ENCODE data around the gene ELF4. TPM values are rescaled to one million over a fixed set of nuclear protein-coding genes. Genes with fewer than 3 reads are reported as not detected.

The ELF4 gene
- total and polyA plus RNA-seq, 2 experiments from 2014 or later = 13.6 to 21.1 TPM

DNA sequence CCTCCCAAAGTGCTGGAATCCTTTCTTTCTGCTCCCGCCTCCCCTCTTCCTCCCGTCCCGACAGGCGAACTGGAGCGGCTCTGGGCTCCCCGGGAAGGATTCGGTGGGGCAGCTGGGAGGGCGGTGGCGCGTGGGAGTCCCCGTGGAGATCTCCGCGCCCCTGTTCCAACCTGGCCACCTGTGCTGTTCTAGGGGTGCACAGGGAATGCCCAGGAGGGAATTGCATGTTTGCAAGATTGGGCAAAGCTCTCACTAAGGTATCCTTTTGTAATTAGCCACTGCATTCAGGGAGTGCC lies 11.2 kb upstream of the ELF4 start:
- H3K4me1 ChIP-seq (ENCODE audit: insufficient read depth) = peaks cover 8% of the 10 kb centered on the region
- no peak overlapping the region for H2AFZ ChIP-seq
- H3K9me3 ChIP-seq (ENCODE audit: low read depth) = no peaks in the 10 kb centered on the region
- H3K27me3 ChIP-seq = no peaks in the 10 kb centered on the region
- H3K4me2 ChIP-seq = peak overlapping the region; percentile 73
- 83% methylated on average over 13 of the region's 13 CpGs for WGBS (ENCODE audit: low lambda C conversion rate, missing lambda C conversion rate)
- no peaks in the 10 kb centered on the region for H3K9me2 ChIP-seq (replicated peaks; ENCODE audit: insufficient read depth)
- no peak for TF ChIP-seq EZH2phosphoT487 (IDR thresholded peaks at IDR 0.05; ENCODE audit: low read depth, severe bottlenecking, unreplicated experiment)
- TF ChIP-seq, protein P1, sequence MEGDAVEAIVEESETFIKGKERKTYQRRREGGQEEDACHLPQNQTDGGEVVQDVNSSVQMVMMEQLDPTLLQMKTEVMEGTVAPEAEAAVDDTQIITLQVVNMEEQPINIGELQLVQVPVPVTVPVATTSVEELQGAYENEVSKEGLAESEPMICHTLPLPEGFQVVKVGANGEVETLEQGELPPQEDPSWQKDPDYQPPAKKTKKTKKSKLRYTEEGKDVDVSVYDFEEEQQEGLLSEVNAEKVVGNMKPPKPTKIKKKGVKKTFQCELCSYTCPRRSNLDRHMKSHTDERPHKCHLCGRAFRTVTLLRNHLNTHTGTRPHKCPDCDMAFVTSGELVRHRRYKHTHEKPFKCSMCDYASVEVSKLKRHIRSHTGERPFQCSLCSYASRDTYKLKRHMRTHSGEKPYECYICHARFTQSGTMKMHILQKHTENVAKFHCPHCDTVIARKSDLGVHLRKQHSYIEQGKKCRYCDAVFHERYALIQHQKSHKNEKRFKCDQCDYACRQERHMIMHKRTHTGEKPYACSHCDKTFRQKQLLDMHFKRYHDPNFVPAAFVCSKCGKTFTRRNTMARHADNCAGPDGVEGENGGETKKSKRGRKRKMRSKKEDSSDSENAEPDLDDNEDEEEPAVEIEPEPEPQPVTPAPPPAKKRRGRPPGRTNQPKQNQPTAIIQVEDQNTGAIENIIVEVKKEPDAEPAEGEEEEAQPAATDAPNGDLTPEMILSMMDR (IDR thresholded peaks at IDR 0.05; ENCODE audit: poor library complexity) = no peak
- peak overlapping the region; percentile 83 for H3K27ac ChIP-seq
- H3K79me2 ChIP-seq = no peaks in the 10 kb centered on the region
- H3K36me3 ChIP-seq (replicated peaks; ENCODE audit: insufficient read depth, low read depth) = no peaks in the 10 kb centered on the region
- H3K4me3 ChIP-seq = no peak overlapping the region
- DNase-seq (ENCODE audit: low spot score) = no peak
- no peaks in the 10 kb centered on the region for H4K20me1 ChIP-seq (ENCODE audit: insufficient read depth, poor library complexity, severe bottlenecking)

DNA sequence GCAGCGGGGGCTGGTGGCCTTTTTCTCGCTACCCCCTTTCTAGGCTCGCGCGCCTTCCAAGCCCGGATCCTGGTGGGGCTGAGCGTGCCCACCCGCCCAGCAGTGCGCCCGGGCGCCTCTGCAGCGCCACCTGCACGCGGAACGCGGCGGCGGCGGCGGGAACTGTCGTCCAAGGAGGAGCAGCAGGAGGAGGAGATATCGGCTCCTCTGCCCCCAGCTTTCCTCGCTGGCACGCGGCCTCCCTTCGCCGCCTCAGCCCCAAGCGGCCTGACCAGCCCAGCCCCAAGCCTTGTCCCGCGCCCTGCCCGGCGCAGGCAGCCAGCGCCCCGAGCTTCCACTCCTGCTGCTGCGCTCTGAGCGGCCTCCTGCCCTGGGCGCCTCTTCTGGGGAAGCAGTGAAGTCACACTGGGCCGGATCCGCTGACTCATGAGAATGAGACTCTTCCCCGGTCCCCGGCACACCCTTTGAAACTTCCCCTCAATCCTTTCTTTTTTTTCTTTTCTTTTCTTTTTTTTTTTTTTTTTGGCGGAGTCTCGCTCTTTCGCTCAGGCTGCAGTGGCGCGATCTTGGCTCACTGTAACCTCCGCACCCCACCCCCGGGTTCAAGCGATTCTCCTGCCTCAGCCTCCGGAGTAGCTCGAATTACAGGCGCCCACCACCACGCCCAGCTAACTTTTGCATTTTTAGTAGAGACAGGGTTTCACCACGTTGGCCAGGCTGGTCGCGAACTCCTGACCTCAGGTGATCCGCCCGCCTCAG lies 10.6 kb upstream of the ELF4 start:
- no peak for TF ChIP-seq EZH2 (IDR thresholded peaks at IDR 0.05; ENCODE audit: borderline replicate concordance)
- no peak for TF ChIP-seq EZH2phosphoT487 (IDR thresholded peaks at IDR 0.05; ENCODE audit: low read depth, severe bottlenecking, unreplicated experiment)
- TF ChIP-seq, protein P1 (IDR thresholded peaks at IDR 0.05; ENCODE audit: poor library complexity) = peak; percentile 62
- WGBS (ENCODE audit: low lambda C conversion rate, missing lambda C conversion rate) = 55% methylated on average over 47 of the region's 58 CpGs
- H3K4me1 ChIP-seq (ENCODE audit: insufficient read depth) = peaks cover 8% of the 10 kb centered on the region
- H3K79me2 ChIP-seq = no peaks in the 10 kb centered on the region
- DNase-seq (ENCODE audit: low spot score) = peak; percentile 86
- H3K9me2 ChIP-seq (replicated peaks; ENCODE audit: insufficient read depth) = no peaks in the 10 kb centered on the region
- no peak overlapping the region for H3K4me3 ChIP-seq
- H3K4me2 ChIP-seq = peak overlapping the region; percentile 73
- no peak overlapping the region for H2AFZ ChIP-seq
- H3K27ac ChIP-seq = peak overlapping the region; percentile 83
- no peaks in the 10 kb centered on the region for H3K9me3 ChIP-seq (ENCODE audit: low read depth)
- no peaks in the 10 kb centered on the region for H3K36me3 ChIP-seq (replicated peaks; ENCODE audit: insufficient read depth, low read depth)
- no peaks in the 10 kb centered on the region for H4K20me1 ChIP-seq (ENCODE audit: insufficient read depth, poor library complexity, severe bottlenecking)
- no peaks in the 10 kb centered on the region for H3K27me3 ChIP-seq

DNA sequence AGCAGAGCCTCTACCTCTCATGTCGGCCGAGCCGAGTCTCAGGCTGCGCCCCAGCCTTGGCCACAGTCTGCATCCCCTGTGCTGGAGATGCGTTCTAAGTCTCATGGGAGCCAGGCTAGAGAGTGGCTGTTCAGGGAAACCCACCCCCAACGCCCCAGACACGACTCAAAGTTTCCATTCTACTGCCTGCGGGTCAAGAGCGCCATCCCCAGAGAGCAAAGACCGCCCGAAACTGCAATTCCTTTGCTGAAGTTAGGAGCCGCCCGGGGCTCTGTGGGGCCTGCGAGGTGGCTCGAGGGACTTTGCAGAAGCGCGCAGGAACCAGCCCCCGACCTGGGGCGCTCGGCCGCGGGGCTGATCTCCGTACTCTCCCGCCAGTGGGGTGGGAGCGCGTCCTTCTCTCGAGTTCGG lies 10.0 kb upstream of the ELF4 start:
- H3K27ac ChIP-seq = peak overlapping the region; percentile 83
- no peak overlapping the region for H3K4me3 ChIP-seq

More for the DNA sequence above, 10.0 kb upstream of the ELF4 start:
- no peaks in the 10 kb centered on the region for H3K36me3 ChIP-seq (replicated peaks; ENCODE audit: insufficient read depth, low read depth)
- peak; percentile 53 for DNase-seq (ENCODE audit: low spot score)
- H4K20me1 ChIP-seq (ENCODE audit: insufficient read depth, poor library complexity, severe bottlenecking) = no peaks in the 10 kb centered on the region
- no peak overlapping the region for H2AFZ ChIP-seq
- H3K27me3 ChIP-seq = no peaks in the 10 kb centered on the region
- no peaks in the 10 kb centered on the region for H3K79me2 ChIP-seq
- H3K9me3 ChIP-seq (ENCODE audit: low read depth) = no peaks in the 10 kb centered on the region
- 53% methylated on average over 26 of the region's 28 CpGs for WGBS (ENCODE audit: low lambda C conversion rate, missing lambda C conversion rate)
- TF ChIP-seq, protein P1 (IDR thresholded peaks at IDR 0.05; ENCODE audit: poor library complexity) = no peak
- TF ChIP-seq EZH2phosphoT487 (IDR thresholded peaks at IDR 0.05; ENCODE audit: low read depth, severe bottlenecking, unreplicated experiment) = no peak
- TF ChIP-seq EZH2 (IDR thresholded peaks at IDR 0.05; ENCODE audit: borderline replicate concordance) = no peak
- H3K4me1 ChIP-seq (ENCODE audit: insufficient read depth) = peaks cover 8% of the 10 kb centered on the region
- peak overlapping the region; percentile 73 for H3K4me2 ChIP-seq
- H3K9me2 ChIP-seq (replicated peaks; ENCODE audit: insufficient read depth) = no peaks in the 10 kb centered on the region

Data from hepatocyte (in vitro differentiated cells).